Rectal smooth muscle tissue (tissue), 1 donor: Measurements from ENCODE around the gene CXorf49.
"Not testable (repeated sequence)": the region's sequence is repeated elsewhere in the genome, so short reads cannot be mapped to it uniquely, and the experiment has no call there.

Experiments
- H3K27ac ChIP-seq: one replicate; pipeline ENCODE4 v1.7.0; 2013; ENCODE audit warnings: low read depth, low read length, inconsistent platforms
- H3K27me3 ChIP-seq: one replicate; pipeline ENCODE4 v1.7.0; 2013; ENCODE audit warnings: low read length; ENCODE audit not compliant: control insufficient read depth, insufficient read depth
- H3K36me3 ChIP-seq: one replicate; pipeline ENCODE4 v1.7.0; 2013; ENCODE audit warnings: low read length; ENCODE audit not compliant: control insufficient read depth, insufficient read depth
- H3K4me1 ChIP-seq: one replicate; pipeline ENCODE4 v1.7.0; 2013; ENCODE audit warnings: low read length; ENCODE audit not compliant: control insufficient read depth, insufficient read depth
- H3K4me3 ChIP-seq: one replicate; pipeline ENCODE4 v1.7.0; 2013; ENCODE audit warnings: low read length
- H3K9ac ChIP-seq: one replicate; pipeline ENCODE4 v1.7.0; 2013; ENCODE audit warnings: low read length

The CXorf49 gene

DNA sequence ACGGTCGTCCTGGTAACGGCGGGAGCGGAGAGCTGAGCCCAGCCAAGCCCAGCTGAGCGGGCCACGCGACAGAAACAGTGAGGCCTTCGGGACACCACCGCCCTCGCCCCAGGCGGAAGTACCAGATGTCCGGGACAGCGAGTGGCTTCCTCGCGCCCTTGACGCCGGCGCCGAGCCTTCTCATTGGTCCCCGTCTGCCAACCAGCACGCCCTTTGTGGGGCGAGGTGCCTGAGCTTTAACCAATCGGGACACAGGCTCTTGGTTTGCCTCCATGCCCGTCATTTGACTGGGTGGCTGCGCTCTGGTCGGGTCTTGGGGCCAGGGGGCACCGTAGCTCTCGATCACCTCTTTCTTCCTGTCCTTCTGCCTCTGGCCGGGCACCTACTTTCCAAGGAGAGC is at the start of gene CXorf49:
Gene CXorf49, minus strand, starts transcription at position 101 of the 400 bp plus-strand sequence. CDS start 134 bp downstream, outside the sequence.
- not testable (repeated sequence) for H3K27me3 ChIP-seq, H3K4me1 ChIP-seq, H3K4me3 ChIP-seq, H3K9ac ChIP-seq, H3K36me3 ChIP-seq, H3K27ac ChIP-seq

DNA sequence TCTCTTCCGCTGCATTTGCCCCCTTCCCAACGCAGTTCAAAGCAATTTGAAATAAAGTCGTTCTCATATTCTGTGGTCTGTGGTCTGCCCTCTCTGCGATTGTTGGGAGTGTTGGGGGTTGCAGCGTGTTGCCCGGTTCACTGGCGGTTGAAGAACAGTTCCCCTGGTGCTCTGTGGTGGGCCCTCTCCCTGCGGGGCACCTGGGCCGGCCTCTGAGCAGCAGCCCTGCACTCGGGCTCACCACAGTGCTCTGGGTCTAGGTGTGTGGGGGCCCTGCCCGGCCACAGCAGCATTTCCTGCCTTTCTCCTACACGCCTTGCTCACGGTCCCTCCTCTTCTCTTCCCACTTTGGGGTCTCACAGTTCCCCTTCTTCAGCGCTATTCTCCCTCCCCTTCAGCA is 49.0 kb upstream of the CXorf49 start:
- H3K4me3 ChIP-seq, H3K27me3 ChIP-seq, H3K36me3 ChIP-seq, H3K9ac ChIP-seq, H3K4me1 ChIP-seq, H3K27ac ChIP-seq: not testable (repeated sequence)

DNA sequence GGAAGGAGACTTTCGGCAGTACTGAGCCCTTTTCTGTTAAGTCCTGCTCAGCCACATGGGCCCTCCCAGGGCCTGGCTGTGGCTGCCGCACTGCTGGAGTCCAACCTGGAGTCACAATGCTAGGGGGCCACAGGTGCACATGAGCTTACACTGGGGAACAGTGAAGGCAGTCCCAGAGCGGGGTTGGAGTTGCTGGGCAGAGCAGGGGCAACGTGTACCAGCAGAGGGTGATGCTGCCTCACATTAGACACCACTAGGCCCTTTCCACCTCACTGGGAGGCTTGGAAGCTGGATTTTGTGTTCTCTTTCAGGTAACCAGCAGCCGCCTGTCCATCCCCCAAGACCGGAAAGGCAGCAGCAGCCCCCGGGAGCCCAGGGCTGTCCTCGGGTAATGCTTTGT is 47.5 kb upstream of the CXorf49 start:
- not testable (repeated sequence) for H3K4me3 ChIP-seq, H3K27ac ChIP-seq, H3K4me1 ChIP-seq, H3K27me3 ChIP-seq, H3K36me3 ChIP-seq, H3K9ac ChIP-seq

DNA sequence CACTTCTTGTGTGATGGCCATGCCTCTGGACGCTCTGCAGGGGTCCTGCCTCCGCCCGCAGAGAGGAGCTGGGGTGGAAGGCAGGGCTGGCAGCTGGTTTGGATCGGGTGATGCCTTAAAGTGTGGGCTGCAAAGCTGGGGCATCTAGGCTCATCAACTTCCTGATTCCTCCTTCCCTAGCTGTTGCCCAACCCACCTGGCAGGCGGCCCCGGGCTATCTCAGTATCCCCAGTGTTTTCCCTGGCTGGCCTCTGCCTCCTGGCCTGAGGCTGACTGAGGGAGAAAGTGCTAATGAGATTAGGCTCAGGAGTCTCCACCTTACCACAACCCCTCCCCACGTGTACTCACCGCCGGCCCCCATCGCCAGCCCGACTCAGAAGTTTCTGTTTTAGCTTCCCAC is 46.7 kb upstream of the CXorf49 start:
- not testable (repeated sequence) for H3K4me3 ChIP-seq, H3K27ac ChIP-seq, H3K9ac ChIP-seq, H3K4me1 ChIP-seq, H3K36me3 ChIP-seq, H3K27me3 ChIP-seq

DNA sequence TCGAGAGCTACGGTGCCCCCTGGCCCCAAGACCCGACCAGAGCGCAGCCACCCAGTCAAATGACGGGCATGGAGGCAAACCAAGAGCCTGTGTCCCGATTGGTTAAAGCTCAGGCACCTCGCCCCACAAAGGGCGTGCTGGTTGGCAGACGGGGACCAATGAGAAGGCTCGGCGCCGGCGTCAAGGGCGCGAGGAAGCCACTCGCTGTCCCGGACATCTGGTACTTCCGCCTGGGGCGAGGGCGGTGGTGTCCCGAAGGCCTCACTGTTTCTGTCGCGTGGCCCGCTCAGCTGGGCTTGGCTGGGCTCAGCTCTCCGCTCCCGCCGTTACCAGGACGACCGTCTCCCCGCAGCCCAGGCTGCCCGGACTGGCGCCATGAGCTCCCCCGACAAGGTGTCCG is 45.0 kb upstream of the CXorf49 start, which contains the start of gene CXorf49B:
Gene CXorf49B, plus strand, starts transcription at position 301 of the 400 bp plus-strand sequence. Its CDS starts 75 bp downstream, at position 376.
- H3K27ac ChIP-seq, H3K4me1 ChIP-seq, H3K27me3 ChIP-seq, H3K36me3 ChIP-seq, H3K4me3 ChIP-seq, H3K9ac ChIP-seq: not testable (repeated sequence)

DNA sequence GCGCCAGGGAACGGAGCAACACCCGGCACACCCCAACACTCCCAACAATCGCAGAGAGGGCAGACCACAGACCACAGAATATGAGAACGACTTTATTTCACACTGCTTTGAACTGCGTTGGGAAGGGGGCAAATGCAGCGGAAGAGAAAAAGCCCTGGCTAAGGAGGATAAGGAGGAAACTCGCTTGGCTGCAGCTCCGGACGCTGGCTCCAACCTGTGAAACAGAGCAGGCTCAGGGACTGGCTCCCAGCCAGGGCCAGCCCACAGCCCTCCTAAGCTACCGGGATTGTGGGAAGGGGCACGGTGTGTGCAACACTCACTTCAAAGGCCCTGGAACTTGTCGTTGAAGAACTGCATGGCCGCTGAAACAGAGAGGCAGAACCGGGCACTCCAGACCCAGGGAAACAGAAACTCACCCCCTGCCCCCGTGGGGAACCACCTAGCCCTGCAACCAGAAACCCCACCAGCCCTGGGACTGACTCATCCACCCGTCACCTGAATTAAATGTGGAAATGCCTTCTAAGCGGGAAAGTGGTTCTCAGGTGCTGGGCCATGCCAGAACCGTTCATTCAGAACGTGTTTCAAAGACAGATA is 42.7 kb upstream of the CXorf49 start:
- not testable (repeated sequence) for H3K27me3 ChIP-seq, H3K4me1 ChIP-seq, H3K4me3 ChIP-seq, H3K9ac ChIP-seq, H3K36me3 ChIP-seq, H3K27ac ChIP-seq

DNA sequence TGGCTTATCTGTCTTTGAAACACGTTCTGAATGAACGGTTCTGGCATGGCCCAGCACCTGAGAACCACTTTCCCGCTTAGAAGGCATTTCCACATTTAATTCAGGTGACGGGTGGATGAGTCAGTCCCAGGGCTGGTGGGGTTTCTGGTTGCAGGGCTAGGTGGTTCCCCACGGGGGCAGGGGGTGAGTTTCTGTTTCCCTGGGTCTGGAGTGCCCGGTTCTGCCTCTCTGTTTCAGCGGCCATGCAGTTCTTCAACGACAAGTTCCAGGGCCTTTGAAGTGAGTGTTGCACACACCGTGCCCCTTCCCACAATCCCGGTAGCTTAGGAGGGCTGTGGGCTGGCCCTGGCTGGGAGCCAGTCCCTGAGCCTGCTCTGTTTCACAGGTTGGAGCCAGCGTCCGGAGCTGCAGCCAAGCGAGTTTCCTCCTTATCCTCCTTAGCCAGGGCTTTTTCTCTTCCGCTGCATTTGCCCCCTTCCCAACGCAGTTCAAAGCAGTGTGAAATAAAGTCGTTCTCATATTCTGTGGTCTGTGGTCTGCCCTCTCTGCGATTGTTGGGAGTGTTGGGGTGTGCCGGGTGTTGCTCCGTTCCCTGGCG is 2.3 kb upstream of the CXorf49 start:
- not testable (repeated sequence) for H3K4me3 ChIP-seq, H3K27me3 ChIP-seq, H3K9ac ChIP-seq, H3K4me1 ChIP-seq, H3K36me3 ChIP-seq, H3K27ac ChIP-seq

DNA sequence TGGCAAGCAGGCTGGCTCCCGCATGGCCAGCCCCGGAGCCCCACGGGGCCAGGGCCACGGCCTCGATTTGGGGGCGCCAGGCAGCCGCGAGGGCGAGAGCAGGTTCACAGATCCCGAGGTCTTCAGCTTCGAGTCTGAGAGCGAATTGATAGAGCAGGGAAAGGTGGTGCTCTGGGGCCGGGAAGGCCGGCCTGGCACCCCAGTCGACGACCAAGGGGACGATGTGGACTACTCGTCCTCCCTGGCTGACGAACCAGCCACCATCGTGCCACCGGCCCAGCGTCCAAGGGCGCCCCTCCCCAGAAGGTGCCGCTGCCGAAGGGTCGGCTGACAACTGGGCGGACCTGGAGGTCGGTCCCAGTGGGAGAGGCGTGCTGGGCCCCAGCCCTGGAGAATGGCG is 1.1 kb upstream of the CXorf49 start:
- H3K27ac ChIP-seq, H3K4me3 ChIP-seq, H3K4me1 ChIP-seq, H3K36me3 ChIP-seq, H3K27me3 ChIP-seq, H3K9ac ChIP-seq: not testable (repeated sequence)

DNA sequence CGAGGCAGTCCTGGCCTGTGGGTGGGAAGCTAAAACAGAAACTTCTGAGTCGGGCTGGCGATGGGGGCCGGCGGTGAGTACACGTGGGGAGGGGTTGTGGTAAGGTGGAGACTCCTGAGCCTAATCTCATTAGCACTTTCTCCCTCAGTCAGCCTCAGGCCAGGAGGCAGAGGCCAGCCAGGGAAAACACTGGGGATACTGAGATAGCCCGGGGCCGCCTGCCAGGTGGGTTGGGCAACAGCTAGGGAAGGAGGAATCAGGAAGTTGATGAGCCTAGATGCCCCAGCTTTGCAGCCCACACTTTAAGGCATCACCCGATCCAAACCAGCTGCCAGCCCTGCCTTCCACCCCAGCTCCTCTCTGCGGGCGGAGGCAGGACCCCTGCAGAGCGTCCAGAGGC is 1.8 kb downstream of the CXorf49 start:
- H3K27me3 ChIP-seq, H3K4me3 ChIP-seq, H3K27ac ChIP-seq, H3K36me3 ChIP-seq, H3K4me1 ChIP-seq, H3K9ac ChIP-seq: not testable (repeated sequence)

DNA sequence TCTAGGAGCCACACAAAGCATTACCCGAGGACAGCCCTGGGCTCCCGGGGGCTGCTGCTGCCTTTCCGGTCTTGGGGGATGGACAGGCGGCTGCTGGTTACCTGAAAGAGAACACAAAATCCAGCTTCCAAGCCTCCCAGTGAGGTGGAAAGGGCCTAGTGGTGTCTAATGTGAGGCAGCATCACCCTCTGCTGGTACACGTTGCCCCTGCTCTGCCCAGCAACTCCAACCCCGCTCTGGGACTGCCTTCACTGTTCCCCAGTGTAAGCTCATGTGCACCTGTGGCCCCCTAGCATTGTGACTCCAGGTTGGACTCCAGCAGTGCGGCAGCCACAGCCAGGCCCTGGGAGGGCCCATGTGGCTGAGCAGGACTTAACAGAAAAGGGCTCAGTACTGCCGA is 2.5 kb downstream of the CXorf49 start:
- H3K27me3 ChIP-seq, H3K4me1 ChIP-seq, H3K9ac ChIP-seq, H3K36me3 ChIP-seq, H3K4me3 ChIP-seq, H3K27ac ChIP-seq: not testable (repeated sequence)

DNA sequence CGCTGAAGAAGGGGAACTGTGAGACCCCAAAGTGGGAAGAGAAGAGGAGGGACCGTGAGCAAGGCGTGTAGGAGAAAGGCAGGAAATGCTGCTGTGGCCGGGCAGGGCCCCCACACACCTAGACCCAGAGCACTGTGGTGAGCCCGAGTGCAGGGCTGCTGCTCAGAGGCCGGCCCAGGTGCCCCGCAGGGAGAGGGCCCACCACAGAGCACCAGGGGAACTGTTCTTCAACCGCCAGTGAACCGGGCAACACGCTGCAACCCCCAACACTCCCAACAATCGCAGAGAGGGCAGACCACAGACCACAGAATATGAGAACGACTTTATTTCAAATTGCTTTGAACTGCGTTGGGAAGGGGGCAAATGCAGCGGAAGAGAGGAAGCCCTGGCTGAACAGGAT is 4.0 kb downstream of the CXorf49 start:
- not testable (repeated sequence) for H3K9ac ChIP-seq, H3K4me3 ChIP-seq, H3K27me3 ChIP-seq, H3K36me3 ChIP-seq, H3K4me1 ChIP-seq, H3K27ac ChIP-seq

DNA sequence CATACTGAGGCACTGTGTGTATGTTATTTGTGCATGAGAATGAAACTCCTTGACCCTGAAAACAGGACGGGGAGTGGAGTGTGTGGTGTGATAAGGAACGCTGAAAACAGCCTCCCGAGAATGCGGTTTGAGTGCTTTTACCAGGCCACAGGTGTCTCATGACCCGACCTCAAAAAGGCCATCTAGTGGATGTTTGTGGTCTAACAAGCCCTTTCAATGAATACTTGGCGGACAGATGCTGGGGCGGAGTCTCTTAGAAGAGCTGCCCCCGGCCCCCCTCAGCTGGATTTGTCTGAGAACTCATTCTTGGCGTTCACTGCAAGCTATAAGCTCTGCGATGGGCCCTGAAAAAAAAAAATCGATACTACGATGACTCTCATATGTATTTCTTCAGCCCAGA is 15.2 kb downstream of the CXorf49 start:
- not testable (repeated sequence) for H3K9ac ChIP-seq, H3K4me1 ChIP-seq, H3K36me3 ChIP-seq, H3K4me3 ChIP-seq, H3K27ac ChIP-seq, H3K27me3 ChIP-seq

DNA sequence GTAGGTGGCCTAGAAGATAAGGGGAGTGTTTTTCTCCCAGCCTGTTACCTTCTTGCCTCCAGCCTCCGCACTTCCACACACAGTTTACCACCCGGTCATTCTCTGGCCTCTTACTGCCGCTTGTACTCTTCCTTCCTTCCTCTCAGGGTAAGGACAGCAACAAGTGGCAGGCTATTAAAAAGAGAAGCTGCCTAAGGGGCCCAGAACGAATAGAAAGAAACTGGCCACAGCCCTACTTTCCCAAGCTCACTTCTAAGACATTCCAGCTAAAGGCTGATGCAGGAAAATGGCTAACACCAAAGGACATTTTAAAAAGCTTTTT is 19.1 kb downstream of the CXorf49 start:
- H3K4me1 ChIP-seq = not testable (repeated sequence)

More for the DNA sequence above, 19.1 kb downstream of the CXorf49 start:
- H3K36me3 ChIP-seq, H3K4me3 ChIP-seq, H3K27me3 ChIP-seq, H3K27ac ChIP-seq, H3K9ac ChIP-seq: not testable (repeated sequence)
